ENCODE results near the gene ATAT1. TPM values are rescaled to one million over a fixed set of nuclear protein-coding genes. Genes with fewer than 3 reads are reported as not detected.
A peak's percentile ranks its signal among the peaks of the same experiment; 100 is the strongest.

Gene ATAT1
- total and polyA plus RNA-seq, 2 of the 13 experiments (the other 11 are each of a cell fraction or from before 2014, with no cell fraction given) = 9.2 to 23.6 TPM

DNA sequence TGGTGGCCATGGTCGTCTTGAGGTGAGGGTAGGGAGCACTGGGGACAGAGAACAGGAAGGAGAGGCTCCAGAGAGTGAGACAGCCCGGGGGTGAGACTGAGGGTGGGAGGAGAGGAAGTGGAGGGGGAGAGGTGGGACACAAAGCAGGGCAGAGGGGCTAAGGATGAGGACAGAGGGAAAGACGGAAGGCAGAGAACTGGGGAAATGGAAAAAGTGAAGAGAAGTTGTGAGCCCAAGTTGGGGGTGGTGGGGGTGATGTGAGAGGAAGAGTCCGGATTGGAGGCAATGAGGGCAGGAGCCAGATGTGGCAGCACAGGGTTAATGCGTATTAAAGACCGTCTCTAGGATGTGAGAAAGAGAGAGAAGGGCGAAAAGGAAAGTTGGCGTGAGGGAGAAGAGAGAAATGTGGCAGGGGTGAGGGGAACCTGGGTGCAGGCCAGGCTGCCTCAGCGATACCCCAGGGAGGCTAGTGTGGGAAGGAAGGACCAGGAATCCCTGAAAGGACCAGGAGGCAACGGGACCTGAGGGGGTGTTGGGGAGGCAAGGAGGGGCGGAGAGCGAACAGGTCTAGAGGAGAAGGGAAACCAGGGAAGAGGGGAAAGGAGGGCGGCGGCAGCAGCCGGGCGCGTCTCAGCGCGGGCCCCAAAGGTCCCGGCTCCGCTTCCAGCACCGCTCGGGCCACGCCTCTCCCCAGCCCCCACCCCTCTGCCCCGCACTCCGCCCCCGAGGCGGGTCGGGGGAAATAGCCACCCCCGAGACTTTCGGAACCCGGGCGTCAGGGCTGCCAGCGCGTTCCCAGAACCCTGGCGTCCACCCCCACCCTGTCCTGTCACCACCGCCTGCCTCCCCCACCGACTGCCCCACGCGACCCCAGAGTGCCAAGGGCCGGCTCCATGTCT lies 59.6 kb downstream of the ATAT1 start, which contains the start of gene PPP1R18:
PPP1R18 (minus strand) TSS at position 637 of the 899 bp plus-strand sequence; CDS start at position 10, 627 bp downstream.
- H3K27me3 ChIP-seq (ENCODE audit: control insufficient read depth in 1 of 2, insufficient read depth in 2 of 2, low read length in 2 of 2) = no peaks in the 10 kb centered on the region
- 27% methylated on average over 23 of the region's 41 CpGs for WGBS (ENCODE audit: low lambda C conversion rate)
- peak within 1 kb of the TSS; percentile 43 for H3K27ac ChIP-seq (ENCODE audit: extremely low read length, insufficient read depth, low read length)
- peak within 1 kb of the TSS; percentile 84 for H3K4me2 ChIP-seq (ENCODE audit: low read depth, low read length)
- ChIA-PET POLR2A (interaction anchor here (1.2 kb wide), 1 partner anchor 9 kb away, joined by 3 read pairs; no protein-coding TSS in a partner anchor), CTCF (ENCODE audit: low intra/inter-chr PET ratio, low total read pairs) (interaction anchor here (1.0 kb wide), 1 partner anchor 36 kb away, joined by 4 read pairs; no protein-coding TSS in a partner anchor)
- peak within 1 kb of the TSS; percentile 77 to 84 (median 81) for H3K4me3 ChIP-seq (replicated peaks in 1 of 3; ENCODE audit: insufficient read depth in 1 of 3, low read depth in 2 of 3, low read length in 3 of 3)
- no TSS peak for BruUV-seq (replicated peaks)
- no peaks in the 10 kb centered on the region for H3K36me3 ChIP-seq (replicated peaks in 1 of 2; ENCODE audit: control insufficient read depth in 1 of 2, insufficient read depth in 2 of 2, low read length in 2 of 2)
- ATAC-seq = peak; percentile 45
- no peaks in the 10 kb centered on the region for H3K79me2 ChIP-seq (ENCODE audit: insufficient read depth, low read length)
- intact Hi-C loops (cut with micrococcal nuclease; ENCODE audit: unreplicated experiment) (no loop called here), in situ Hi-C loops (cut with HindIII; ENCODE audit: extremely low pct_ligation_motif_present, low pct_unique_long_range_greater_than_20kb) (loop anchor here (25.0 kb wide), 1 partner anchor 401 kb away; no protein-coding TSS in a partner anchor)
- no peaks in the 10 kb centered on the region for H3K9me3 ChIP-seq (ENCODE audit: low read length)
- no peak for FAIRE-seq
- H4K20me1 ChIP-seq (ENCODE audit: insufficient read depth, low read length) = no peaks in the 10 kb centered on the region
- no peak for DNase-seq (ENCODE audit: low spot score)
- H3K4me1 ChIP-seq (ENCODE audit: insufficient read depth, low read length) = peaks cover 75% of the 10 kb centered on the region
- no peak within 1 kb of the TSS for H2AFZ ChIP-seq (ENCODE audit: low read length)
- peak within 1 kb of the TSS; percentile 65 for H3K9ac ChIP-seq (ENCODE audit: insufficient read depth, low read depth, low read length)
- TF ChIP-seq ZNF124 (CRISPR knock-in tag; IDR thresholded peaks at IDR 0.05) (no peak), NONO (IDR thresholded peaks at IDR 0.05) (no peak), NONO (CRISPR knock-in tag; conservative IDR thresholded peaks at IDR 0.05) (peak; percentile 46; the same call in 1 of the 2 replicates), POLR2AphosphoS2 (IDR thresholded peaks at IDR 0.05; ENCODE audit: low read depth, low read length) (no peak), ZNF230 (CRISPR knock-in tag; IDR thresholded peaks at IDR 0.05) (peak; percentile 40; the same call in 1 of the 2 replicates), JUNB (CRISPR knock-in tag; IDR thresholded peaks at IDR 0.05; ENCODE audit: borderline replicate concordance) (0 out of 2 replicates have a peak, but pooled peaks have one; percentile 43), SALL2 (CRISPR knock-in tag; IDR thresholded peaks at IDR 0.05) (0 out of 2 replicates have a peak, but pooled peaks have one; percentile 25), ZNF713 (CRISPR knock-in tag; IDR thresholded peaks at IDR 0.05) (no peak), NFE2L2 (IDR thresholded peaks at IDR 0.05; ENCODE audit: low read length) (no peak), DR1 (CRISPR knock-in tag; IDR thresholded peaks at IDR 0.05) (no peak)
- TF ChIP-seq, protein P1, sequence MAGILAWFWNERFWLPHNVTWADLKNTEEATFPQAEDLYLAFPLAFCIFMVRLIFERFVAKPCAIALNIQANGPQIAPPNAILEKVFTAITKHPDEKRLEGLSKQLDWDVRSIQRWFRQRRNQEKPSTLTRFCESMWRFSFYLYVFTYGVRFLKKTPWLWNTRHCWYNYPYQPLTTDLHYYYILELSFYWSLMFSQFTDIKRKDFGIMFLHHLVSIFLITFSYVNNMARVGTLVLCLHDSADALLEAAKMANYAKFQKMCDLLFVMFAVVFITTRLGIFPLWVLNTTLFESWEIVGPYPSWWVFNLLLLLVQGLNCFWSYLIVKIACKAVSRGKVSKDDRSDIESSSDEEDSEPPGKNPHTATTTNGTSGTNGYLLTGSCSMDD (CRISPR knock-in tag; IDR thresholded peaks at IDR 0.05) = no peak
- TF ChIP-seq, protein P2, sequence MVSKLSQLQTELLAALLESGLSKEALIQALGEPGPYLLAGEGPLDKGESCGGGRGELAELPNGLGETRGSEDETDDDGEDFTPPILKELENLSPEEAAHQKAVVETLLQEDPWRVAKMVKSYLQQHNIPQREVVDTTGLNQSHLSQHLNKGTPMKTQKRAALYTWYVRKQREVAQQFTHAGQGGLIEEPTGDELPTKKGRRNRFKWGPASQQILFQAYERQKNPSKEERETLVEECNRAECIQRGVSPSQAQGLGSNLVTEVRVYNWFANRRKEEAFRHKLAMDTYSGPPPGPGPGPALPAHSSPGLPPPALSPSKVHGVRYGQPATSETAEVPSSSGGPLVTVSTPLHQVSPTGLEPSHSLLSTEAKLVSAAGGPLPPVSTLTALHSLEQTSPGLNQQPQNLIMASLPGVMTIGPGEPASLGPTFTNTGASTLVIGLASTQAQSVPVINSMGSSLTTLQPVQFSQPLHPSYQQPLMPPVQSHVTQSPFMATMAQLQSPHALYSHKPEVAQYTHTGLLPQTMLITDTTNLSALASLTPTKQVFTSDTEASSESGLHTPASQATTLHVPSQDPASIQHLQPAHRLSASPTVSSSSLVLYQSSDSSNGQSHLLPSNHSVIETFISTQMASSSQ (IDR thresholded peaks at IDR 0.05; ENCODE audit: low read depth) = no peak
- TF ChIP-seq, protein P2 (CRISPR knock-in tag; IDR thresholded peaks at IDR 0.05; ENCODE audit: borderline replicate concordance) = 0 out of 2 replicates have a peak, but pooled peaks have one; percentile 48
- TF ChIP-seq, protein P3, sequence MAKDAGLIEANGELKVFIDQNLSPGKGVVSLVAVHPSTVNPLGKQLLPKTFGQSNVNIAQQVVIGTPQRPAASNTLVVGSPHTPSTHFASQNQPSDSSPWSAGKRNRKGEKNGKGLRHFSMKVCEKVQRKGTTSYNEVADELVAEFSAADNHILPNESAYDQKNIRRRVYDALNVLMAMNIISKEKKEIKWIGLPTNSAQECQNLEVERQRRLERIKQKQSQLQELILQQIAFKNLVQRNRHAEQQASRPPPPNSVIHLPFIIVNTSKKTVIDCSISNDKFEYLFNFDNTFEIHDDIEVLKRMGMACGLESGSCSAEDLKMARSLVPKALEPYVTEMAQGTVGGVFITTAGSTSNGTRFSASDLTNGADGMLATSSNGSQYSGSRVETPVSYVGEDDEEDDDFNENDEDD (CRISPR knock-in tag; IDR thresholded peaks at IDR 0.05; ENCODE audit: borderline replicate concordance) = no peak
- TF ChIP-seq, protein P4, sequence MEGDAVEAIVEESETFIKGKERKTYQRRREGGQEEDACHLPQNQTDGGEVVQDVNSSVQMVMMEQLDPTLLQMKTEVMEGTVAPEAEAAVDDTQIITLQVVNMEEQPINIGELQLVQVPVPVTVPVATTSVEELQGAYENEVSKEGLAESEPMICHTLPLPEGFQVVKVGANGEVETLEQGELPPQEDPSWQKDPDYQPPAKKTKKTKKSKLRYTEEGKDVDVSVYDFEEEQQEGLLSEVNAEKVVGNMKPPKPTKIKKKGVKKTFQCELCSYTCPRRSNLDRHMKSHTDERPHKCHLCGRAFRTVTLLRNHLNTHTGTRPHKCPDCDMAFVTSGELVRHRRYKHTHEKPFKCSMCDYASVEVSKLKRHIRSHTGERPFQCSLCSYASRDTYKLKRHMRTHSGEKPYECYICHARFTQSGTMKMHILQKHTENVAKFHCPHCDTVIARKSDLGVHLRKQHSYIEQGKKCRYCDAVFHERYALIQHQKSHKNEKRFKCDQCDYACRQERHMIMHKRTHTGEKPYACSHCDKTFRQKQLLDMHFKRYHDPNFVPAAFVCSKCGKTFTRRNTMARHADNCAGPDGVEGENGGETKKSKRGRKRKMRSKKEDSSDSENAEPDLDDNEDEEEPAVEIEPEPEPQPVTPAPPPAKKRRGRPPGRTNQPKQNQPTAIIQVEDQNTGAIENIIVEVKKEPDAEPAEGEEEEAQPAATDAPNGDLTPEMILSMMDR (CRISPR knock-in tag; IDR thresholded peaks at IDR 0.05) = no peak
